Smooth muscle cell of trachea (primary cell): ENCODE data around the gene ROBO4. TPM values are rescaled to one million over a fixed set of nuclear protein-coding genes. Genes with fewer than 3 reads are reported as not detected.

Source experiments
- total RNA-seq: library from RNA; depleted of rRNA; stranded (reverse); fragments of >200 nt; gene quantifications from 2 replicates; pipeline ENCODE4 v1.2.1, GENCODE V29; 2014

ROBO4 gene
- 1.3 and 2.0 TPM in 2 replicates for total RNA-seq

GRCh38 chr11:124897674-124898262 is at the start of gene ROBO4:
TSS of gene ROBO4 (minus strand) at chr11:124897865. CDS start at chr11:124897795, 70 bp downstream.

GRCh38 chr11:124935548-124936514 is 38.2 kb upstream of the ROBO4 start, which contains the start of gene HEPACAM:
TSS of gene HEPACAM (minus strand) at chr11:124936047. CDS start at chr11:124936006, 41 bp downstream.

GRCh38 chr11:124918950-124919349 is 21.3 kb upstream of the ROBO4 start, which contains the start of gene HEPN1:
TSS of gene HEPN1 (plus strand) at chr11:124919250.

GRCh38 chr11:124865181-124865901 is 32.3 kb downstream of the ROBO4 start, which contains the start of gene ROBO3:
TSS of gene ROBO3 (plus strand) at chr11:124865432. CDS start at chr11:124865578, 146 bp downstream.

Other genes with a start within 250 kb of the ROBO4 start
- 17.6 and 30.8 TPM in 2 replicates for gene SIAE, start 224.1 kb downstream of the ROBO4 start, total RNA-seq
- gene SPA17, start 224.0 kb downstream of the ROBO4 start, total RNA-seq = 7.4 and 29.2 TPM in 2 replicates
- gene NRGN, start 157.9 kb downstream of the ROBO4 start, total RNA-seq = 0.50 and 0.58 TPM in 2 replicates
- gene VSIG2, start 145.6 kb downstream of the ROBO4 start, total RNA-seq = 0.33 TPM in 1 of 2 replicates, not detected in the other
- gene ESAM, start 135.6 kb downstream of the ROBO4 start, total RNA-seq = 0.44 TPM in 1 of 2 replicates, not detected in the other
- gene MSANTD2, start 97.5 kb downstream of the ROBO4 start, total RNA-seq = 9.3 and 10.4 TPM in 2 replicates
- 9.0 and 19.0 TPM in 2 replicates for gene ROBO3, start 32.4 kb downstream of the ROBO4 start, total RNA-seq
- gene HEPN1, start 21.4 kb upstream of the ROBO4 start, total RNA-seq = not detected in 2 replicates
- gene HEPACAM, start 38.2 kb upstream of the ROBO4 start, total RNA-seq = not detected in 2 replicates
- gene CCDC15, start 56.3 kb upstream of the ROBO4 start, total RNA-seq = 0.83 and 3.6 TPM in 2 replicates
- gene SLC37A2, start 165.4 kb upstream of the ROBO4 start, total RNA-seq = 1.5 and 2.0 TPM in 2 replicates
- gene TMEM218, start 213.8 kb upstream of the ROBO4 start, total RNA-seq = 30.8 and 31.3 TPM in 2 replicates